ENCODE data around the gene LCE5A. TPM values are rescaled to one million over a fixed set of nuclear protein-coding genes. Genes with fewer than 3 reads are reported as not detected.

The LCE5A gene
- total and polyA plus RNA-seq, 4 donors = not detected

GRCh38 chr1:152479792-152480595 lies 30.6 kb upstream of the LCE5A start:
- Histone ChIP-seq H3K36me3 (ENCODE audit: control insufficient read depth in 4 of 4, insufficient read depth in 3 of 4, low read depth in 1 of 4, low read length in 3 of 4) (no peaks in the 10 kb centered on the region), H3K9ac (ENCODE audit: low read depth in 1 of 2, low read length in 2 of 2) (no peak overlapping the region), H3K4me1 (ENCODE audit: control insufficient read depth in 4 of 4, insufficient read depth in 4 of 4, low read length in 3 of 4) (peaks cover 0 to 18% (median 8%) of the 10 kb centered on the region in 4 donors), H3K27me3 (ENCODE audit: control insufficient read depth in 4 of 4, insufficient read depth in 4 of 4, low read length in 3 of 4) (no peaks in the 10 kb centered on the region), H3K27ac (ENCODE audit: low read depth in 1 of 2, low read length in 2 of 2) (no peak overlapping the region), H3K9me3 (ENCODE audit: control insufficient read depth in 4 of 4, low read length in 3 of 4) (peaks cover 7 to 23% (median 14%) of the 10 kb centered on the region in 4 donors), H3K4me3 (ENCODE audit: low read depth in 1 of 3, low read length in 3 of 3) (no peak overlapping the region)
- TF ChIP-seq FOXA1 (IDR thresholded peaks at IDR 0.05) (no peak), CTCF (IDR thresholded peaks at IDR 0.05; ENCODE audit: low read depth, low read length, missing input control) (peak; percentile 34)
- 61% methylated on average over 9 of the region's 10 CpGs for WGBS
- no peak for DNase-seq (ENCODE audit: low spot score)

- Histone ChIP-seq H3K4me3 (ENCODE audit: low read depth in 1 of 3, low read length in 3 of 3) (no peak overlapping the region), H3K27ac (ENCODE audit: low read depth in 1 of 2, low read length in 2 of 2) (peak overlapping the region; percentile 45 to 74), H3K9me3 (ENCODE audit: control insufficient read depth in 4 of 4, low read length in 3 of 4) (peaks cover 2 to 11% (median 8%) of the 10 kb centered on the region in 4 donors), H3K4me1 (ENCODE audit: control insufficient read depth in 4 of 4, insufficient read depth in 4 of 4, low read length in 3 of 4) (peaks cover 0 to 18% (median 8%) of the 10 kb centered on the region in 4 donors), H3K9ac (ENCODE audit: low read depth in 1 of 2, low read length in 2 of 2) (peak overlapping the region in 1 of 2 donors; percentile 11), H3K36me3 (ENCODE audit: control insufficient read depth in 4 of 4, insufficient read depth in 3 of 4, low read depth in 1 of 4, low read length in 3 of 4) (no peaks in the 10 kb centered on the region), H3K27me3 (ENCODE audit: control insufficient read depth in 4 of 4, insufficient read depth in 4 of 4, low read length in 3 of 4) (no peaks in the 10 kb centered on the region)
- DNase-seq (ENCODE audit: low spot score) = no peak
- peak; percentile 50 to 67 for TF ChIP-seq HNF4A (conservative IDR thresholded peaks at IDR 0.05)
- TF ChIP-seq TAF1 (conservative IDR thresholded peaks at IDR 0.05) = no peak
- peak; percentile 65 for TF ChIP-seq SP1 (IDR thresholded peaks at IDR 0.05)
- TF ChIP-seq RXRA (IDR thresholded peaks at IDR 0.05) = peak in 1 of 2 donors; percentile 23
- 37% methylated on average over 8 of the region's 8 CpGs for WGBS
Observed at GRCh38 chr1:152481869-152482664, 28.5 kb upstream of the LCE5A start.

GRCh38 chr1:152486400-152487006 lies 24.1 kb upstream of the LCE5A start:
- TF ChIP-seq NR2F2 (IDR thresholded peaks at IDR 0.05) (no peak), SP1 (IDR thresholded peaks at IDR 0.05) (no peak), RAD21 (IDR thresholded peaks at IDR 0.05) (peak in 1 of 2 donors; percentile 35), HNF4G (IDR thresholded peaks at IDR 0.05) (no peak), MAX (IDR thresholded peaks at IDR 0.05) (no peak), CTCF (IDR thresholded peaks at IDR 0.05; ENCODE audit: low read depth, low read length, missing input control) (peak; percentile 26), RXRA (IDR thresholded peaks at IDR 0.05) (no peak), FOXA1 (IDR thresholded peaks at IDR 0.05) (no peak), ZBTB33 (IDR thresholded peaks at IDR 0.05) (no peak), GABPA (IDR thresholded peaks at IDR 0.05 in 1 of 2, conservative IDR thresholded peaks at IDR 0.05 in 1 of 2) (no peak)
- H3K4me3 ChIP-seq (ENCODE audit: low read depth in 1 of 3, low read length in 3 of 3) = no peak overlapping the region
- no peak overlapping the region for H3K9ac ChIP-seq (ENCODE audit: low read depth in 1 of 2, low read length in 2 of 2)
- no peak overlapping the region for H3K27ac ChIP-seq (ENCODE audit: low read depth in 1 of 2, low read length in 2 of 2)
- H3K9me3 ChIP-seq (ENCODE audit: control insufficient read depth in 4 of 4, low read length in 3 of 4) = peaks cover 0 to 1% (median 0%) of the 10 kb centered on the region in 4 donors
- H3K4me1 ChIP-seq (ENCODE audit: control insufficient read depth in 4 of 4, insufficient read depth in 4 of 4, low read length in 3 of 4) = peaks cover 0 to 10% (median 6%) of the 10 kb centered on the region in 4 donors
- H3K27me3 ChIP-seq (ENCODE audit: control insufficient read depth in 4 of 4, insufficient read depth in 4 of 4, low read length in 3 of 4) = no peaks in the 10 kb centered on the region
- H3K36me3 ChIP-seq (ENCODE audit: control insufficient read depth in 4 of 4, insufficient read depth in 3 of 4, low read depth in 1 of 4, low read length in 3 of 4) = no peaks in the 10 kb centered on the region
- WGBS = 82% methylated on average over 3 of the region's 3 CpGs
- no peak for DNase-seq (ENCODE audit: low spot score)
